GM12873 (cell line): Measurements from ENCODE around the gene IL15RA.

ENCODE experiments used
- CTCF ChIP-seq: IDR thresholded peaks from 2 replicates; pipeline ENCODE4 v1.5.1; 2012; ENCODE audit warnings: low read depth, mild to moderate bottlenecking, moderate library complexity, low read length, control low read depth; ENCODE audit not compliant: insufficient read depth; ENCODE audit errors: missing control alignments

Gene IL15RA

GRCh38 chr10:5959581-5960069 is 17.7 kb downstream of the IL15RA start:
- TF ChIP-seq CTCF: no peak

GRCh38 chr10:5959142-5959541 is 18.2 kb downstream of the IL15RA start:
- TF ChIP-seq CTCF: no peak

- TF ChIP-seq CTCF: no peak
These were observed 18.7 kb downstream of the IL15RA start for GRCh38 chr10:5958675-5959074.

- no peak for TF ChIP-seq CTCF
These were observed 19.3 kb downstream of the IL15RA start for GRCh38 chr10:5958077-5958476.

- no peak for TF ChIP-seq CTCF
These were observed 21.0 kb downstream of the IL15RA start for GRCh38 chr10:5956146-5956936.

DNA sequence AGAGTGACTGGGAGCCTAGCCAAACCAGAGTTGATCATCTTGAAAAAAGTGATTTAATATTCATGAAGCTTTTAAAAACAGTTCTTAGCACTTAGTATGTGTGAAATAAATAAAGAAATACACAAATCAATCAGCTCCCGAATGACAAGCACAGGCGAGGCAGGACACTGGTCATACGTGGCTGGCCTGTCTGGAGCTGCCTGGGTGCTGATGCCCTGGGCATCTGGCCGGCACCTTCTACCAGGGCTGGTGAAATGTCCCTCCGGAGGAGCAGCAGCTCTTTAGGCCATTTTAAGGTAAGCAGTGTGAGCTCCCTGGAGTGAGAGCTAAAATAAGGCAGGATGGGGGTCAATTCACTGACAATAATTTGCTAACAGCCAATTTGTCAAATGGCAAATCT is 23.7 kb downstream of the IL15RA start:
- no peak for TF ChIP-seq CTCF

DNA sequence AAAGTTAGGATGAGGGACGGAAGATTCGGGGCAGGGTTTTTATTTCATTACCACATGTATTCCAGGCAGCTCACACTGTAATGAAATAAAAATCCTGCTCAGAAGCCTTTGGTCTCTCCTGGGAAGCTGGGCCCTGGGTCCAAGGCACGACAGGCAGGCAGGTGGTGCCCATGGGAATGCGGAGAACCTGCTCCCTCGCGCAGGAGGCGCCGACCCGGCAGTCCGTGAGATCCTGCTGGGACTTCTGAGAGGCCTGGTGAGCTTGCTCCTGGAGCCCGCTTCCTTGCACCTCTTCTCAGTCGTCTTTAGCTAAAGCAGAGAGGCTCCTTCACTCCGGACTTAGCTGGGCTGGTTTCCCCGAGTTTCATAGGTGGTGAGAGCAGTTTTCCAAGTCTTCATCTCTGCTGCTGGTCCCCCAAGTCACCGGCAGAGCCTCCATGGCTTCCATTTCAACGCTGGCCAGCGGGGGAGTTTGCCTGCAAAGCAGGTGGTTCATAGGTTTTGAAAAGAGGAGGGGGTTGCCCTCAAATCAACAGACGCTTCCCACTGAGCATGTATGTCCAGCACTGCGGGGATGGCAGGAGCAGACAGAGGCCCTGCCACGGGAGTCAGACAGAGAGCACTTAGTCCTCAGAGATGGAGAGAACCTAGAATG is 24.5 kb downstream of the IL15RA start:
- no peak for TF ChIP-seq CTCF
